Adrenal gland (tissue), 5 donors: ENCODE measurements around the gene ARHGAP23.

ENCODE experiments used
- POLR2A ChIP-seq, 2 donors: fragments of 450-650 bp; IDR thresholded peaks; one replicate each; pipeline ENCODE4 v1.6.1; 2017; ENCODE audit warnings: antibody characterized with exemption in 2 of 2, mild to moderate bottlenecking in 2 of 2, moderate library complexity in 1 of 2
- TF ChIP-seq, protein P1 (sequence below), 6 experiments: fragments of 450-650 bp in 4 of 6; fragments of 200-600 bp in 2 of 6; sonication (generic) in 1 of 6; IDR thresholded peaks; 1 replicate in 5 of 6; 2 replicates in 1 of 6; pipeline versions ENCODE4 v1.5.1 to v1.8.0; 2016 to 2021; ENCODE audit warnings: antibody characterized with exemption in 6 of 6, mild to moderate bottlenecking in 2 of 6, moderate library complexity in 1 of 6
- donor health status: DM: no; HTN: no; CAD: no.

- TF ChIP-seq, protein P1, sequence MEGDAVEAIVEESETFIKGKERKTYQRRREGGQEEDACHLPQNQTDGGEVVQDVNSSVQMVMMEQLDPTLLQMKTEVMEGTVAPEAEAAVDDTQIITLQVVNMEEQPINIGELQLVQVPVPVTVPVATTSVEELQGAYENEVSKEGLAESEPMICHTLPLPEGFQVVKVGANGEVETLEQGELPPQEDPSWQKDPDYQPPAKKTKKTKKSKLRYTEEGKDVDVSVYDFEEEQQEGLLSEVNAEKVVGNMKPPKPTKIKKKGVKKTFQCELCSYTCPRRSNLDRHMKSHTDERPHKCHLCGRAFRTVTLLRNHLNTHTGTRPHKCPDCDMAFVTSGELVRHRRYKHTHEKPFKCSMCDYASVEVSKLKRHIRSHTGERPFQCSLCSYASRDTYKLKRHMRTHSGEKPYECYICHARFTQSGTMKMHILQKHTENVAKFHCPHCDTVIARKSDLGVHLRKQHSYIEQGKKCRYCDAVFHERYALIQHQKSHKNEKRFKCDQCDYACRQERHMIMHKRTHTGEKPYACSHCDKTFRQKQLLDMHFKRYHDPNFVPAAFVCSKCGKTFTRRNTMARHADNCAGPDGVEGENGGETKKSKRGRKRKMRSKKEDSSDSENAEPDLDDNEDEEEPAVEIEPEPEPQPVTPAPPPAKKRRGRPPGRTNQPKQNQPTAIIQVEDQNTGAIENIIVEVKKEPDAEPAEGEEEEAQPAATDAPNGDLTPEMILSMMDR (IDR thresholded peaks at IDR 0.05), result no peak
- TF ChIP-seq POLR2A (IDR thresholded peaks at IDR 0.05), result no peak
These were observed 909 bp upstream of the ARHGAP23 start for GRCh38 chr17:38427160-38427949.
